HG02642 (cell line): ENCODE measurements around the gene PLD3.
"Not testable (repeated sequence)": the region's sequence is repeated elsewhere in the genome, so short reads cannot be mapped to it uniquely, and the experiment has no call there.

Experiments used
- ATAC-seq: cut with Tn5 transposase; IDR thresholded peaks from one replicate; pipeline ENCODE4 v1.9.1; 2021; ENCODE audit warnings: mild to moderate bottlenecking; ENCODE audit not compliant: unreplicated experiment, poor library complexity

Gene PLD3

GRCh38 chr19:40407714-40408597, 59.5 kb downstream of the PLD3 start:
- no peak for ATAC-seq

- not testable (repeated sequence) for ATAC-seq
Measured at GRCh38 chr19:40408598-40408925, 60.1 kb downstream of the PLD3 start.

- no peak for ATAC-seq
Measured at GRCh38 chr19:40410030-40410389, 61.5 kb downstream of the PLD3 start.

DNA sequence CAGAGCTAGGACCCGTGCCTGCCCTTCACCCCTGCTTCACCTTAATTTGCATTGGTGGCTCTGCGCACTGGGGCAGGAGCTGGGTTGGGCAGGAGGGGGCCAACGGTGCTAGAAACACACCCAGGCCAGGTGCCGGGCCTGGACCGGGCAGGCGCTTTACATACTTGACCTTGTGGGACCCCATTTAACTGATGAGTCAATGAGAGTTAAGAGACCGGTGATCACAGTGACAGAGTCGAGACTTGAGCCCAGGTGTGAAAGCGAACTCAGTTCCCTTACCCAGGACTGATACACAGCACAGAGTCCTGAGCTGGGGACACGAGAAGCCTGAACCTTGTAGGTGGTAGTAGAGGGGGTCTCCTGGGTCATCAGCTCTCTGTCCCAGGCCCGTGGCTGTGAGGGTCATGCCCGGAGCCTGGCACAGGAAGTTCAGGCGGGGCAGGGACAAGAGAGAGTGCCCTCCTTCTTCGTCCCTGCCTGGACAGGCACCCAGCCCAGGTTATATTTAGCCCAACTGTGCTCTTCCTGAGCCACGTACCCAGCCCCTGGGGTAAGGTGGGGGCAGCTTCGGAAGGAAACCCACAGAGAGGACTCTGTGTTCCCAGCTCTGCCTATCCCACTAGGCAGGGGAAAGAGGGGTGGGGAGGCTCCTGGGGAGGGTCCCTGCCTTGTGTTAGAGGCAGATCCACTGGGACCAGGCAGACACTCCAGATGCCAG, 62.8 kb downstream of the PLD3 start:
- ATAC-seq, result no peak

DNA sequence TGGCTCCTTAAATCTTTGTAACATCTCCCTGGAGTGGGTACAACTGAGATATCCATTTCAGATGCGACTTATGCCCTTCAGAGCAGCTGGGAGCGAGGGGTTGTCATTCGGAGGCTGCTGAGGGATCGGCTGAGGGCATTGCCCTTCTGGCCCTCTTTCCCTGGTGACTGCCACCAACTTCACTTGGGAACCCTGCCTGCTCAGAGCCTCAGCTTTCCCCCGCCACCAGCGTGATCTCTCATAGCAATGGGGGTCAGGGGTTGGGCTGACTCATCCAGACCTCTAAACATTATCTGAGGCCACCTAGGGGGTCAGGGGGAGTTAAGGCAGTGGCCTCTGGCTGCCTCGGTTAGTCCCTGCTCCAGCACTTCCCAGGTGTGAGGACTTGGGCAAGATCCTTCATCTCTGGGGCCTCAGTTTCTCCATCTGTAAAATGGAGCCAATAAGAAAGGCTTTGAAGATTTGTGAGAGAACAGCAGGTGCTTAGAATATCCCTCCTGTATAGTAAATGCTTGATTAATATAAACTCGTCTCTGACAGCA, 63.5 kb downstream of the PLD3 start:
- no peak for ATAC-seq

GRCh38 chr19:40412866-40413265, 64.4 kb downstream of the PLD3 start:
- ATAC-seq, result no peak

GRCh38 chr19:40413291-40413845, 64.9 kb downstream of the PLD3 start, which contains the start of gene PRX:
PRX (minus strand) TSS chr19:40413378; CDS start chr19:40407932, 5,446 bp downstream.
- no peak for ATAC-seq

GRCh38 chr19:40414542-40415535, 66.3 kb downstream of the PLD3 start:
- ATAC-seq, result no peak

- no peak for ATAC-seq
Measured at GRCh38 chr19:40415768-40416167, 67.3 kb downstream of the PLD3 start.

- ATAC-seq, result no peak
Measured at GRCh38 chr19:40416918-40417642, 68.6 kb downstream of the PLD3 start.

DNA sequence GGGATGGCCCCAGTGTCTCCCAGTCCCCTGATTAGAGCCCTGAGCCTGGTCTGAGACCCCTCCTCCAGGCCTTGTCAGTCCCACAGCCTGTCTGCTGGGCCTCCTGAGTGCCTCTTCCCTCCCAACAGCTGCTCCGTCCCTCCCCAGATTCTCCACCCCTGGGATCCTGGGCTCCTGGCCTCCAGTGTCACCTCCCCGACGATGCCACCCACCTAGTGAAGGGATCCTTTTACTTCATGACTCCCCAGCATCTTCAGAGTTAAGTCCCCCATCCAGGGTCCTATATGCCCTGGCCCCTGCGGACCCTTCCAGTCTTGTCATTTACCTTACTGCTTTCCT, 69.1 kb downstream of the PLD3 start:
- ATAC-seq, result no peak

GRCh38 chr19:40418040-40418439, 69.5 kb downstream of the PLD3 start:
- ATAC-seq, result no peak

GRCh38 chr19:40419066-40419612, 70.6 kb downstream of the PLD3 start:
- no peak for ATAC-seq

DNA sequence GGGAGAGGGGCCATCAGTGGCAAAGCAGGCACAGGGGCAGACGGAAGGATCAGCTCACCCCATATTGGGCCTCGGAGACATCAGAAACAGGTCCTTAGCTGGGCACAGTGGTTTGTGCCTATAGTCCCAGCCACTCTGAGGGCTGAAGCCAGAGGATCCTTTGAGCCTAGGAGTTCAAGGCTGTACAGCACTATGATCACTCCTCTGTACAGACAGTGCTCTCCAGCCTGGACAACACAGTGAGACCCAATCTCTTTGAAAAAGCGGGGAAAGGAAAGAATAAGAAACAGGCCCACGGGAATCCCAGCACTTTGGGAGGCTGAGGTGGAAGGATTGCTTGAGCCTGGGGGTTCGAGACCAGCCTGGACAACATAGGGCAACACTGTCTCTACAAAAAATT, 71.3 kb downstream of the PLD3 start:
- ATAC-seq, result no peak

GRCh38 chr19:40420451-40420765, 71.9 kb downstream of the PLD3 start:
- ATAC-seq, result no peak

DNA sequence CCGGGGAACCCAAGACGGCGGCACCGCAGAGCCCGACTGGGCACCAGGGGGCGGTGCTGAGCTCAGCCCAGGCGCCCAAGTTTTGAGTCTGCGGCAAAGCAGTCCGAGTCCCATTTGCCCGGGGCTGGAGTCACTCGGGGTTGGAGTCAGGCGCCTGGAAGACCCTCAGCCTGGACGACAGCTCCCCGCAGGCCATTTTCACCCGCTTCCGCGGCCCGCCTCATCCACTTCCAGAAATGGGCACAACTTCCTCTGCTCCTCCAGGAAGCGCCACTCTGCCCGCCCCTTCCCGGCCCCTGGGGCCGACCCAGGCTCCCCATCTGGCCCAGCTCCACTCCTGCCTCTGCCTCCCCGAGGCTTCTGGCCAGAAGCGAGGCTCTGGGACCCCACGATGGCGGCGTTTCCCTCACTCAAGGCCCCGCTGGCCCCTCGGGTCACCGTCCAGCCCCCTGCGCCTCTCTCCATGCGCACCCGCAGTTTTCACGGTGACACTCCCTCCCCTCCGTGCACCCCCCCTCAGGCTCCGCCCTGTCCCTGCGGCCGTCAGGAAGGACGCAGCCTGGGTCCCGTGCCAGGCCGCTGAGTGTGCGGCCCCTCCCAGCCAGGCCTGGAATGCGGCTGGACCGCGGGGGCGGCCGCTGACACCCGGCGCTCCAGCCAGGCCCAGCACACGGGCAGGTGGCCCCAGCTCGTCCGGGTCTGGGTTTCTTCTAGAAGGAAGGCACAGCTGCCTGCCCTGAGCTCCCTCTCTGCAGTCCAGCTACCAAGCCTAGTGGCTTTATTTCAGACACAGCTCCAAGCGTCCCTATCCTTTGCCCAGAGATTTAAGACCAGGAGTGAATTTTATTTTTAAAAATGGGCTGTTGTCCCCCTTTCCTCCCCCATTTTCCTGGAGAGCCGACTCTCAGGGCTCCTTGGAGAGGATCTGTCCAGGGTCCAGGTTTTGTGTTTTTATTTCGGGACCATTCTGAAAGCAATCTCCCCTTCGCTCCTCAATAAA, 72.6 kb downstream of the PLD3 start:
- peak; percentile 43 for ATAC-seq

- ATAC-seq, result no peak
Measured at GRCh38 chr19:40421993-40422747, 73.7 kb downstream of the PLD3 start.
